ENCODE data around the gene HEXD.

Gene HEXD

GRCh38 chr17:82437325-82437668 is 19.1 kb downstream of the HEXD start:
- H3K4me3 ChIP-seq (ENCODE audit: low read depth in 1 of 2, low read length in 2 of 2), result no peak overlapping the region
- no peak for TF ChIP-seq EZH2 (IDR thresholded peaks at IDR 0.05; ENCODE audit: borderline replicate concordance, low read depth, low read length, severe bottlenecking)
- TF ChIP-seq, protein P1, sequence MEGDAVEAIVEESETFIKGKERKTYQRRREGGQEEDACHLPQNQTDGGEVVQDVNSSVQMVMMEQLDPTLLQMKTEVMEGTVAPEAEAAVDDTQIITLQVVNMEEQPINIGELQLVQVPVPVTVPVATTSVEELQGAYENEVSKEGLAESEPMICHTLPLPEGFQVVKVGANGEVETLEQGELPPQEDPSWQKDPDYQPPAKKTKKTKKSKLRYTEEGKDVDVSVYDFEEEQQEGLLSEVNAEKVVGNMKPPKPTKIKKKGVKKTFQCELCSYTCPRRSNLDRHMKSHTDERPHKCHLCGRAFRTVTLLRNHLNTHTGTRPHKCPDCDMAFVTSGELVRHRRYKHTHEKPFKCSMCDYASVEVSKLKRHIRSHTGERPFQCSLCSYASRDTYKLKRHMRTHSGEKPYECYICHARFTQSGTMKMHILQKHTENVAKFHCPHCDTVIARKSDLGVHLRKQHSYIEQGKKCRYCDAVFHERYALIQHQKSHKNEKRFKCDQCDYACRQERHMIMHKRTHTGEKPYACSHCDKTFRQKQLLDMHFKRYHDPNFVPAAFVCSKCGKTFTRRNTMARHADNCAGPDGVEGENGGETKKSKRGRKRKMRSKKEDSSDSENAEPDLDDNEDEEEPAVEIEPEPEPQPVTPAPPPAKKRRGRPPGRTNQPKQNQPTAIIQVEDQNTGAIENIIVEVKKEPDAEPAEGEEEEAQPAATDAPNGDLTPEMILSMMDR (IDR thresholded peaks at IDR 0.05; ENCODE audit: borderline replicate concordance, extremely low read depth, low read length, poor library complexity, severe bottlenecking), result no peak
- no peak overlapping the region for H3K27ac ChIP-seq (ENCODE audit: low read length)
- H3K4me2 ChIP-seq (ENCODE audit: insufficient read depth, low read length), result no peak overlapping the region
- H3K9ac ChIP-seq (ENCODE audit: low read depth, low read length), result no peak overlapping the region
- ATAC-seq (ENCODE audit: insufficient read depth, low read depth), result no peak
- peaks cover 14% of the 10 kb centered on the region for H4K20me1 ChIP-seq (ENCODE audit: insufficient read depth, low read length)
- H3K36me3 ChIP-seq (ENCODE audit: insufficient read depth, low read length), result peaks cover 40% of the 10 kb centered on the region
- H3K9me3 ChIP-seq (ENCODE audit: insufficient read depth, low read length, severe bottlenecking), result no peaks in the 10 kb centered on the region
- no peaks in the 10 kb centered on the region for H3K79me2 ChIP-seq (ENCODE audit: insufficient read depth, low read length)
- no peak for DNase-seq
- H3K27me3 ChIP-seq (ENCODE audit: insufficient read depth, low read length, poor library complexity), result no peaks in the 10 kb centered on the region
- no peak overlapping the region for H2AFZ ChIP-seq (ENCODE audit: low read depth, low read length)
- H3K4me1 ChIP-seq (ENCODE audit: insufficient read depth, low read length), result peaks cover 7% of the 10 kb centered on the region; the same call in 1 of the 2 replicates

- Histone ChIP-seq H3K27ac (ENCODE audit: low read length) (no peak overlapping the region), H3K36me3 (ENCODE audit: insufficient read depth, low read length) (peaks cover 51% of the 10 kb centered on the region), H3K79me2 (ENCODE audit: insufficient read depth, low read length) (peaks cover 2% of the 10 kb centered on the region; the same call in 1 of the 2 replicates), H3K4me2 (ENCODE audit: insufficient read depth, low read length) (no peak overlapping the region), H3K9me3 (ENCODE audit: insufficient read depth, low read length, severe bottlenecking) (no peaks in the 10 kb centered on the region), H2AFZ (ENCODE audit: low read depth, low read length) (no peak overlapping the region), H4K20me1 (ENCODE audit: insufficient read depth, low read length) (peaks cover 25% of the 10 kb centered on the region), H3K4me1 (ENCODE audit: insufficient read depth, low read length) (peaks cover 7% of the 10 kb centered on the region; the same call in 1 of the 2 replicates), H3K9ac (ENCODE audit: low read depth, low read length) (no peak overlapping the region), H3K27me3 (ENCODE audit: insufficient read depth, low read length, poor library complexity) (no peaks in the 10 kb centered on the region), H3K4me3 (ENCODE audit: low read depth in 1 of 2, low read length in 2 of 2) (no peak overlapping the region)
- ATAC-seq (ENCODE audit: insufficient read depth, low read depth) (no peak), DNase-seq (no peak)
- TF ChIP-seq EZH2 (IDR thresholded peaks at IDR 0.05; ENCODE audit: borderline replicate concordance, low read depth, low read length, severe bottlenecking), result no peak
- TF ChIP-seq, protein P1 (IDR thresholded peaks at IDR 0.05; ENCODE audit: borderline replicate concordance, extremely low read depth, low read length, poor library complexity, severe bottlenecking), result no peak
These were observed 20.4 kb downstream of the HEXD start for GRCh38 chr17:82438401-82439193.

GRCh38 chr17:82439194-82439828 is 21.2 kb downstream of the HEXD start:
- Histone ChIP-seq H3K4me1 (ENCODE audit: insufficient read depth, low read length) (peaks cover 3% of the 10 kb centered on the region; the same call in 1 of the 2 replicates), H3K9me3 (ENCODE audit: insufficient read depth, low read length, severe bottlenecking) (no peaks in the 10 kb centered on the region), H3K4me3 (ENCODE audit: low read depth in 1 of 2, low read length in 2 of 2) (no peak overlapping the region), H3K4me2 (ENCODE audit: insufficient read depth, low read length) (no peak overlapping the region), H3K27me3 (ENCODE audit: insufficient read depth, low read length, poor library complexity) (no peaks in the 10 kb centered on the region), H2AFZ (ENCODE audit: low read depth, low read length) (no peak overlapping the region), H3K79me2 (ENCODE audit: insufficient read depth, low read length) (peaks cover 2% of the 10 kb centered on the region; the same call in 1 of the 2 replicates), H3K27ac (ENCODE audit: low read length) (no peak overlapping the region), H3K36me3 (ENCODE audit: insufficient read depth, low read length) (peaks cover 56% of the 10 kb centered on the region), H3K9ac (ENCODE audit: low read depth, low read length) (no peak overlapping the region), H4K20me1 (ENCODE audit: insufficient read depth, low read length) (peaks cover 30% of the 10 kb centered on the region)
- ATAC-seq (ENCODE audit: insufficient read depth, low read depth) (0 out of 3 replicates have a peak, but pooled peaks have one; percentile 2), DNase-seq (no peak)
- no peak for TF ChIP-seq EZH2 (IDR thresholded peaks at IDR 0.05; ENCODE audit: borderline replicate concordance, low read depth, low read length, severe bottlenecking)
- TF ChIP-seq, protein P1 (IDR thresholded peaks at IDR 0.05; ENCODE audit: borderline replicate concordance, extremely low read depth, low read length, poor library complexity, severe bottlenecking), result no peak

Data from DND-41 (cell line).